Testis (tissue), 2 donors: ENCODE data around the gene IDH3B.

Source experiments
- CTCF ChIP-seq, 3 experiments: fragments of 450-650 bp in 2 of 3; fragments of 200-600 bp in 1 of 3; sonication (generic) in 1 of 3; IDR thresholded peaks; one replicate each; pipeline ENCODE4 v1.5.1; 2016 to 2019; ENCODE audit warnings: antibody characterized with exemption in 3 of 3, mild to moderate bottlenecking in 2 of 3, moderate library complexity in 1 of 3
- POLR2A ChIP-seq: fragments of 450-650 bp; IDR thresholded peaks from one replicate; pipeline ENCODE4 v1.6.1; 2017; ENCODE audit warnings: antibody characterized with exemption, mild to moderate bottlenecking, moderate library complexity

DNA sequence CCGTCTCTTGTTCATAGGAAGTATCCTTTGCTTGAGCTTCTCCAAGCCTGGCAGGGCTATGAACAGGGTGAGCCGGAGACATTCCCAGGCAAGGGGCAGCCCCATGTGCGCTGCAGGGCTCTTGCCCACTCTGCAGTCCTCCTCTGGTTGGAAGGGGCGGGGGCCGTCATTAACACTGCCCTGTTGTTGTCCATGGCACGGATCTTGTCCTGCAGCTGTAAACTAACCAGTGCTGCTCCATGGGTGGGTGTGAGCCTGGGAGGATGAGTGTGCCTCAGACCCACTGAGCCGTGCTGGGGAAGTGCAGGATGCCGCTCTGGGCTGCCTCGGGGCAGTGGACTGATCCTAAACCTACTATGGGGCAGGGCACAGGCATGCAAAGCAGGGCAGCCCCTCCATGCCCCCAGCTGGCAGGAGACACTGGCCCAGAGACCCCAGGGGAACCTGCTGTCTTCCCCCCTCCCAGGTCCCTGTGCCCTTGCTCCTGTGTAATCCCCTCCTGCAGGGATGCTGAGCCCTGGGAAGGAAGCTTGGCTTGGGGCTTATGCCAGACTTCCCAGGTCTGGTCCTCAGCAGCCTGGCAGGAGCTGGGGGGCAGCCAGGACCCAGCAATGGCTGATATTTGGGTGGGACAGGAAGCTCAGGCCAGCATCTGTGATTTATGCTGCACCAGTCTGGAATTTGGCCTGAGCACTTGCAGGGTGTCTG is 37.1 kb upstream of the IDH3B start:
- TF ChIP-seq CTCF (IDR thresholded peaks at IDR 0.05) (no peak), POLR2A (no peak)
